PFSK-1 (cell line): ENCODE data around the gene STAG1.

Source experiments
- POLR2AphosphoS5 ChIP-seq: IDR thresholded peaks from 2 replicates; pipeline ENCODE4 v1.6.1; 2012; ENCODE audit warnings: low read depth, mild to moderate bottlenecking, control low read depth, low read length, moderate library complexity
- REST ChIP-seq, 2 experiments: IDR thresholded peaks; 2 replicates each; pipeline versions ENCODE4 v1.6.1 to v1.8.0; 2011 to 2012; ENCODE audit warnings: low read depth in 2 of 2, low read length in 2 of 2, control low read depth in 1 of 2, inconsistent platforms in 1 of 2, mild to moderate bottlenecking in 1 of 2, moderate library complexity in 1 of 2; ENCODE audit not compliant: insufficient read depth in 1 of 2
- SIN3A ChIP-seq: IDR thresholded peaks from 2 replicates; pipeline ENCODE4 v1.6.1; 2012; ENCODE audit warnings: mild to moderate bottlenecking, low read length, moderate library complexity, borderline replicate concordance; ENCODE audit not compliant: insufficient read depth

- TF ChIP-seq SIN3A (no peak), REST (IDR thresholded peaks at IDR 0.05; ENCODE audit: insufficient read depth in 1 of 2, low read depth in 2 of 2, low read length in 2 of 2) (no peak), POLR2AphosphoS5 (peak; percentile 47; the same call in 1 of the 2 replicates)
Measured at GRCh38 chr3:136751316-136752171, 634 bp downstream of the STAG1 start.
